ENCODE measurements around the gene RGS5.

RGS5 gene

DNA sequence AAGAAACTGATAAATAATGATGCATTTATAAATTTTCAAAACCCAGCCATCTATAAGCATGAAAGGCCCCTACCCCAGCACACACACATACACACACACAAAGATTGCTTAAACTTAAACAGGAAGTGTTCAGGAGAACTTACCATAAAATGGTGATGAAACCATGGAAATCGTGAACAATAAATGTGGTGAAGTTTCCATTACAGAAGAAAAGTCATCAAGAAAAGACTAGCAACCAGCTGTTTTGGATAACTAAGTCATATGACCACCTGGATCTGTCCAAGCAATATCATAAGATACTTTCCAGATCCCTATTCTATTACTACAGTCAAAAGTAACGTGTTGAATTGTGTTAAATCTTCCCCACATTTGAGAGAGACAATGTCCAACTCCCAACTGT, 24.1 kb downstream of the RGS5 start:
- no peak for DNase-seq

DNA sequence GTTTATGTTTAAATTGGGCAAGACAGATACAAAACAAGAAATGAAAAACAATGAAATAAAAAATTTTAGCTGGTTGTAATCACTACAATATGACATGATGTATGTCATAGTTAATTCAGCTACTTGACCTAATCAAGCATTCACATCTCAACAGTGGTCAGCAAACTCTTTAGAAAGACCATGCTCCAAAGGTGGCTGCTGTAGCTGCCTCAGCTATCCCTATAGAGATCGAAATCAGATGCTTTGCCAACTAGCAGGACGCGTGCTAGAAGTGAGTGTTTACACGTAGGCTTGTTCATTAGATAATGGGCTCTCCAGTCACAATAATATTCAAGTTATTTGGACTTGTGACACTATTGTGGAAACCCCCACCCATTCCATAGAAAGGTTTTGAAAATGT, 25.9 kb downstream of the RGS5 start:
- DNase-seq, result no peak

DNA sequence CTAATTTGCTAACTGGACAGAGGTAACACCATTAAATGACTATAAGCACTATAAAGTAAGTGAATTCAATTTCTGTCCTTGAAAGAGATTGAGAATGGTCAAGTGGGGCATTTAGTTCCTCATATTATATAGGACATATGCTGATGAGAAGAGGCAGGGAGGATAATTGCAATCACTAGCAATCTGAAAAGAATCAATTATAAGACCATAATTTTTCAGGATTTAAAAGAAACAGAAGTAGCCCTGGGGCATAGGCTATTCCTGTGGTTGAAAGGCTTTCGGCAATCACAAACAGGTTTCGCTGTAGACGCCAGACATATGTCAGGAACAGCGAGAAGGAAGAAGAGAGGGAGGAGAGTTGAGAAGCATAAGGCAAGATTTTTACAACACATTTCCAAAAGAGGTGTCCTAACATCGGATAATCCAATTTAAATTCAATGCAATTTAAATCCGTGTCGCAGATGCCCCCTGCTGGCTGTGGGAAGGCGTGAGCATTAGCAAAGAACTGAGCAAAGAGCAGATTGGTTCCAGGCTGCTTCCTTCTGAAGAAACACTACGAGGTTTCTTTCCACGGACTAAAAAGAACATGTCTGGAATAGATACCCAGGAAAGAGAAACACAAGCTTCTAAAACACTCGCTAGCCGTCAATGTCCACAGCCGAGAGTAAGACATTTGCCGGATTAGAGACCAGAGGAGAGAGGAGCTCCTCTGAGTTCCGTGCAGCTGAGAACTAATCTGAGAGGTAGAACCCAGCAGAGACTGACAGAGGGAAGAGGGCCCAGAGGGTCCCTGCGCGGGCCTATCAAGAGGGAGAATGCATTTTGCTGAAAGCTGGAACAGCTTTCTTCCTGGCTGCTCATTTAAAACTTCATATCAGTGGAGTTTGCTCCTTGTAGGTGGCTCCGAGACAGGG, 27.9 kb downstream of the RGS5 start:
- peak in 1 of 2 donors; percentile 22 for DNase-seq

DNA sequence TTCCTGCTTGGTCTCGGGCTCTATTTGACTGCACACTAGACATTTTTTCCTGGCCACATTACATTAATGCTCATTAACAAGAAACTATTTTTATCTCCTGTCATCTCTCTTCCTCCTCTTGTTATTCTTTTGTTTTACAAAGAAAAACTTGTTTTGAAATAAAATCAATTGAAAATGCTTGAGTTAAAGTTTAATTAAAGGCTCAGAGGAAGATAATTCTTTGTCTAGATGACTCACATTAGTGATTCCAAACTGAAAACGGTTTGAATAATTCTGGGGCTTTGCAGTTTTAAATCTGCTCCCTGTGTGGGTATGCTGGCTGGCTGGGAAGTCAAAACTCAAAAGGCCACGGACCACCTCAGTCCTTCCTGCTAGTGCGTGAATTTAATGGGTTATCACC, 29.6 kb downstream of the RGS5 start:
- no peak for DNase-seq

DNA sequence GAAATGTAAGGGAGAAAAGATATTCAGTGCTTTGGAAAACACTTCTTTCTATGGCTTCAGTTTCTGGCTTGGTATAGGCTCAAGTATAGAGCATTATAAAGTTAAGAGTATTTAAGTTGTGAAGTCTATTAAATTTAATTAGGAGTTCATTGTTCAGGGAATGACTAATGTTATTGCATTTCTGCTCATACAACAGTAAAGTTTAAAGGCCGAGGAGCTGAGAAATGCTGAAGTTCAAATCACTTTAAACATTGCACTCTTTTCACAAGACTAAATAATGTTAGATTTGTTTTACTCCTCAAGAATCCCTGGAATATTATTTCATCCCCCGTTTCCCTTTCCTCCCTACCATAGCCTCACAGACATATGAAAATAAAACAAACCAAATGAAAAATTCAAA, 30.1 kb downstream of the RGS5 start:
- no peak for DNase-seq

DNA sequence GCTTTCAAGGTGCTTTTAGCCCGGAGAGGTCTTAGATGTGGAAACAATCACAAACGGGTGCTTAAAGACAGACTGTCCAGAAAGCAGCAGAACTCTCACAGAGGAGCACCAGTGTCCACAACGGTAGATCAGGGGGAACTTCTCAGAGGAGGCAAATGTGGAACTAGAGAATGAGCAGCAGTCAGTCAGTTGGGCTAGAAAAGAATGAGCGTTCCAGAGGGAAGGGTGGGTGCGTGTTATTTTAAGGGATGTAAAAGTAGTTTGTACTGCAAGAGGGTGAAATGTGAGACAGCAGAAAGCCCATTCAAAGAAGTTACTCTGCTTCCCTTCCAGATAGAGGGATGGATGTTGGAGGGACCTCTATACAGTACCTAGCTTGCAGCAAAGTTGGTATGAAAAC, 30.9 kb downstream of the RGS5 start:
- DNase-seq, result no peak

DNA sequence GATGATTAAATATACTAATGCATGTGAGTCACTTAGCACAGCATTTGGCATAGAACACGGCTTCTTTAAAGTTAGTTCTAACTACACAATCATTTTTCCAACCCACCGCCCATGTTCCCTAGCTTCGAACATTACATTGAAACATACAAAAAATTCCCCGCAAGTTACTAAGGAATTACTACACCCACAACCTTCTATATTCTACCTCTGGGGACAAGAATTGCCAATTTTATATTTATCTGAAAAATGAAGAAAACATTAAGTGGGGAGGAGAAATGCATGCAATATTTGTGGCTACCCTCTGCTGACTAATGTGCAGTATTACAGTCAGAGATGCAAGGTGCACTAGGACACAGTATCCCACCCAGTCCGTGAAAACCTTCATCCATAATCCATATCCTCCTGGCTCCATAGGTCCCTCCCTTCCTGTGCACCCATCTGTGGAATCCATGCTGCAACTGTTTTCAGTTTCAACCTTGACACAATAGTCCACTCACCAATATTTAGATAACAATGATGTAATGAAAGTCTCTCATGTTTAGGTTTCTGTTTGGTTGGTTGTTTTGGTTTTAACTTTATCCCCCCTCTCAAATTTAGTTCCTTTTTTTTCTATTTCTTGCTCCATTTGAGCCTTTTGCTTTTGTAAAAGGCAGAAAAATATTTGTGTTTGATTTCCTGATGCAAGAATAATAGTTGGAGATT, 31.6 kb downstream of the RGS5 start:
- DNase-seq, result no peak

DNA sequence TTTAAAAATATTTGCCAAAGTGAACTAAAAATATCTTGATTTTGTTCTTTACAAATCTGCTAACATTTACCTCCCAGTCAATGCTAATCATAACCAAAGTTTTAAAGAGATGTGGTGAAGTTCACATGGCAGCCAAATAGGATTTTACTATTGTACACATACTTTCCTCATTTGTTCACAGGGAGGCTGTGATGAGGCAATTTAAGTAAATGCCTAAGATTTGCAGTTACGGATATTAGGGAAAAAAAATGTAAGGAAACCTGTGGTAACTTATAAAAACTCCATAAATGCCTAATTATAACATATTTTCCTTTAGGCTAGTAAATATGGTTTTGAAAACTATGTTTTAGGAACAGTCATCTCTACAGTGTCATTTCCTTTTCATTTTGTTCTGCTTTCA, 32.4 kb downstream of the RGS5 start:
- DNase-seq, result no peak

DNA sequence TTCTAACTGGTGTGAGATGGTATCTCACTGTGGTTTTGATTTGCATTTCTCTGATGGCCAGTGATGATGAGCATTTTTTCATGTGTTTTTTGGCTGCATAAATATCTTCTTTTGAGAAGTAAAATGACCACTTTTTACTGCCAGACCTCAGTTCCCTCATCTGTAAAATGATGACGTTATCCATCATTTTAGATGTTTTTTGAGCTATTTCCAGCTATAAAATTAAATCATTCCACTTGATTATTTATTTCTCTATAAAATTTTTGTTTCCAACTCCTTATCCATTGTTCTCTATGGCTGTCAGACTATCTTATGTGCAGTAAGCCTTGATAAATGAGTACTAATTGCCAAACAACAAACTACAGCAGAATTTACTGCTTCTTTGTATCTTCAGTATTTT, 33.2 kb downstream of the RGS5 start:
- no peak for DNase-seq

DNA sequence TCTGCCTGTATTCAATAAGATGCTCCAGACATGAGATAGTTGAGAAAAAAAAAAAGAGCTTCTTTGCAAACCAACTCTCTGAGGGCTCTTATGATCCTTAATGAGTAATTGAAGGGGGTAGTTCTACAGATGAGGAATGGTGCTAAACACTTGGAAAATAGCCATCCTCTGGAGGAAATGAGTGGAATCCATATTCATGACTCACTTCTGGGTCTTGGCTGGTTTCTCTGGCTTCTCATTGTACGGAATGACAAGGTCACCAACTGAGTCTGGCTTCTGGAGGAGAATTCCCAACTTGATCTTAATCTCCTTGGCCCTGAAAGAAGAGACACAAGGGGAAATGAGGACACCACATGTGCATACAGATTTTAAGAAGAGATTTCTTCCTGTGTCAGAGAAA, 34.7 kb downstream of the RGS5 start:
- no peak for DNase-seq

DNA sequence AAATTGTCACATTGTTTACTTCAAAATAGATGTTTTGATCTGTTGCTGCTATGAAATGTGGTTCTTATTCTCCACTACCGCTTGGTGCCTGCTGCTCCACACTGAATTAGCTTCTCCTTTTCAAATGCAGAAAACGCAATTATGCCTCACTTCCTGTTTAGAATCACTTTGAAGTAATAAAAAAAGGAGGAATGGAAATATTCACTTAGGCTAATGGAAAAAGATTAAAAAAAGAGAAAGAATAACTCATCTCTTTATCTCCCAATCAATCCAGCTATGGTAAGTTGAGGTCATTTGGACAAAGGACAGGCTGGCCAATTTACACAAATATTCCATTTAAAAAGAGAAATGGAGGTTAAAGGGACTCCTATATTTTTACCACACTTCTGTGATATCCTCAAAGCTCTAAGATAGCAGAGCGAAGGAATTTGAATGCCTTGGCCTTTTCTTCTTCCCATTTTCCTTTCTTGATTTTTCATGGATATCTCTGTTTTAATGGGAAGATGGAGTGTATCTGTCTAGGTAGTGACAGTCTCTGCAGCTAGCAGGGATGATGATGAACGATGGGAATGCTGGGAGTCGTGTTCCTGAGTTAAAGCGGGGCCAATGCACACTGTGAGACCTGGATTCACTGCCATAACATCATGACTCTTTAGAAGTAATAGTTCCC, 35.7 kb downstream of the RGS5 start:
- DNase-seq, result no peak

DNA sequence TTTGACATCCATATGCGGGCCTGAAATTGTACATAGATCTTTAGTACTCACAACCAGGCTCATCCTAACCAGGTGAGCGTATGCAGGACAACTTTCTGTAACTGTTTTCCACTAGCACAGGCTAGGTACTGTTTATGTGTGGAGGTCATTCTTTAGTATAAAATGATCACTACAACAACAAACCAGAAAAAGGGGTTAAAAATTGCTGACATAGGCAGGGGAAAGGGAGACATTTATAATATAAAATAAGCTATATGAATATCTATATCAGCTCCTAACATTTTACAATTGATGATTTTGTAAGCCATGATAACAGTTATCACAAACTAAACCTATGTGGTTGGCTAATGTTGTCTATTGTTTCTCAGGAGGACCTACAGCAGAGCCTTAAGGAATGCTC, 37.6 kb downstream of the RGS5 start:
- DNase-seq, result no peak

DNA sequence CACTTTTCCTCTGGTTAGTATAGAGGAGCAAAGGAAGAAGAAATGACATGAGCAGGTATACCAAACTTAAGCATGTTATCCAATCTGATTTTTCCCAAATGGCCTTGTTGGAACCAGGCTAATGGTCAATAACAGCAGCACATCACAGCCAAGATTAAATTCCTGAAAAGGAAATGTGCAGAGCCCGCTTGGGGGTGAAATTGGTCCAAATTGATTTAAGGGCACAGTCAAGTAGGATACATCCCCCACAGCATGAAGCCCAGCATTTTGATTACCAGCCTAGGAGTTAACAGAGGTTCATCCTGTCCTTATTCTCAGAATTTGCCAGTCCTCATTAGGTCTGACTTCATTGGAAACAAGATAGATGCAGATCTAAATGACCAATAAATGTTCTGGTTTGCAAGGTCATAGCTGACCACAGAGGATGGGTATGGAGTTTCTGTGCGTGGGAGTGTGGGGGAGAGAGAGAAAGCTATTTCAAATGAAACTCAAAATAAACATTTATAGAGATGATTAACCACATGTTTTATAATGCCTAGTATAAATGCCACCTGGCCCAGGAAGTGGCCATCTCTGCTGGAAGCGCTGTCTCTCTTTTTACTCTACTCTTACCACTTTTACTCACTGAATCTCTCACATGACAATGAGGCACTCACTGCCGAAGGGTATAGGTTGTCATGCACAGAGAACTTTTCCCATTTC, 38.7 kb downstream of the RGS5 start:
- DNase-seq, result no peak

DNA sequence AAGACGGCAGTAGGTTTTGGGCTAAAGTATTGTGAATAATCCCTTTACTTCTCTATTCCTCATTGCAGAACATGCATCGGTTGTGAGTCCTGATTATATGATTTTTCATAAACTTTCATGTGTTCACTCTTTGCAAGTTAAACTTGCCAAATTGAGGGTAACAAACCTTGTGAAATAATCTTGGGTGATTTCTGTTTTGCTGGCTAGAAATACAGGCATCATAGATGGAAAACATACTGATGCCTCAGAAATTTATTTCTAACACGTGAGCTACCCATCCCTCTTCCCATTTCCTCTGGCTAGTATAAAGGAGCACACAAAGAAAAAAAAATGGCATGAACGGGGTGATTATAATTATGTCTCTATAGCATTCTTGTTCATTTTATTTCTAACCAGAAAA, 39.6 kb downstream of the RGS5 start:
- no peak for DNase-seq

DNA sequence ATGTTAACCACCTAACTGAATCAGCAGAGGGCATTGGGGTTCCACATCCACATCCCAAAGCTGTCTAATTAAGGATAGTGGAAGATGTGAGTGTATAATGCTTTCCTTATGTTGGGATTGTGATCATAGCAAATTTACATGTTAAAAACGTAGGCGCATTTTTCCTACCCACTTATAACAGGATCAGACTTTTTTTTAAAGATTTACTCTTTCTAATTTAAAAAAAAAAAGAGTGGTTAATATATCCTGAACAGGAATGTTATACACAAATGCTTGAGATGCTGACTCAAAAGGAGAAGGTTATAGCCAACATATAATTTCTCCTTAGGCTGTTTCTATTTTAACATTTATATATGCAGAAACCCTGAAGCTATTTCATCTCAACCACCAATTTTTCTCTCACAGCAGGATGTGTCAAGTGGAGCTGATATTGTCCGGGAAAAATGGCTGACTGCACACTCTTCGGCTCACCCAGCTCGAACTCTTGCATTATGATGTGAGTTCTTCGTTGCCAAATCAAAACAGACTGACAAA, 40.3 kb downstream of the RGS5 start:
- no peak for DNase-seq

DNA sequence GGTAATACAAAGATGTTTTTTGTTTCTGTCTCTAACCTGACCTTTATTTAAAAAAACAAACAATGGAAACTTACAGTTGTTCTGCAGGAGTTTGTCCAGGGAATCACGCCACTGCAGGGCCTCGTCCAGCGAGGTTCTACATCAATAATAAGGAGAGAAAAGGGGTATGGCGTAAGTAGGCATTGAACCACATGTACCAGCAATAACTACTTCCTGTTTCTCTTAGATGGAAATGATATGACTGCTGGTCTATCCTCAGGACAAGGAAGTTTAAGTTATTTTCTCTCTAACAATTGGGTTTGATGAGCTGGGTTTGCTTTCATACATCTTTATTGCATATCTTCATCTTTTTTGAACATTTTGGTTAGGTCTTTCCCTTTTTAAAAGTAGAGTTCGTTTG, 40.9 kb downstream of the RGS5 start:
- DNase-seq, result no peak

DNA sequence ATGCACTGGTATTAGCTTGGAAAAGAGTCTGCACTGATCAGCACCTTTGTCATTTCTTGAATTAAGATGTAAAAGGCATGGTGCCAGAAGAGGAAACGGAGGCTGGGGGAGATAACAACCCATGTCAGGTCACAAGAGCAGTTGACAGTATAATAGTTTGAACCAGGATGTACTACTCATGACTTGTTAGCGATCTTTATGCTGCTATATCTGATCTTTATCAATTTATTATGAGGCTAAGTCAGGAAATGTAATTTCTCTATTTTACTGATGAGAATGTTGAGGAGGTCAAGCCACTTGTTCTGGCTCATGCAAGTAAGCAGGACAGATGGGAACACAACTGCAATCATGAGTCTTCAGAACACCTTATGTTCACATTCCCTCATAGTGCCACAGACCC, 41.4 kb downstream of the RGS5 start:
- DNase-seq, result no peak

DNA sequence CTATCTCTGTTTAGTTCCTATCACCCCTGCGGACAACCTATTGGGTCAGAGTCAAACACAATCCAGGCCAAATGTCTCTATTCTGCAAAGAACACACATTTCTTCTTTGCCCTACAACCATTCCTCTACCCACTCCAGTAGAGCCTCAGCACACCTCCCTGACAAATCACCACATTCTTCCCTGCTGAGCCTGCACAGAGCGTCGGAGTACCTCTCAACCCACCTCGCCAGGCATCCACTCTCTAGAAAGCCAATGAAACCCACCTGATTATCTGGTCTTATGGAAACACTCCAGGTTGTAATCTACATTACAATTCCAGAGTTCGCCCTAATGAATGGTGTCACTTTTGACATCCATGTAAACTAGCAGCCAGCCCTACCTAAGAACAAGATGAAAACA, 47.1 kb downstream of the RGS5 start:
- no peak for DNase-seq

DNA sequence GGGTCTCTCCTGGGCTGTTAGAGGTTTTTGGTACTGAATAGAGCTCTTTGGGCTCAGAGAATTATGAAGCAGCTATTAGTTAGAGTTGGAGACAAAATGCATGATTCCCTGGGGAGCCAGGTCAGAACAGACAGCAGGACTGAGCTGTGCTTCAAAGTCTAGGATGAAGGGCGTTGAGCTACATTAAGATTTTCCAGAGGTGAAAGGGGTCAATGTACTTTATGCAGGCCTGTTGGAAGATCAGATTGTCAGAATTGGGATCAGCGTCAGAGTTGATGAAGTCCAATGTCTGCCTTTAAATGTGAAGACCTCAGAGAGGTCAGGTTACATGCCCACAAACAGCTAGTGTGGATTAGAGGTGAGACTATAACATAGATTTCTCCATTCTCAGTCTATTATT, 53.8 kb downstream of the RGS5 start:
- no peak for DNase-seq

DNA sequence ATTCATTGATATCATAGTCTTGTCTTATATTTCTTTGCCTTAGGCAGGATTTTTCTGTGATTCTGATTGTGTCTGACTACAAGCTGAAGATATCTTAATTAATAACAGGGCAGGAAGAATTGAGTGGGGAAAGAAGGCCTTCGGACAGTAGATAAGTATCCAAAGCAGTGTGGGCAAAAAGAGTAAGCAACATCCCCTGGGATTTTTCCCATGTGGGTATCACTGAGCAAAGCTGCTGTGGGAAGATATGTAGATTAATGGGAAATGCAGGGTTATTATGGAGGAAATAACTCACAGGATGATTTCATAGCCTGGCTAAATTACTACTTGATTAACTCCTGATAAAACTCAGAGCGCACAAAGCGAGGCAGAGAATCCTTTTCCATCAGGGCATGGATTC, 55.7 kb downstream of the RGS5 start:
- no peak for DNase-seq

DNA sequence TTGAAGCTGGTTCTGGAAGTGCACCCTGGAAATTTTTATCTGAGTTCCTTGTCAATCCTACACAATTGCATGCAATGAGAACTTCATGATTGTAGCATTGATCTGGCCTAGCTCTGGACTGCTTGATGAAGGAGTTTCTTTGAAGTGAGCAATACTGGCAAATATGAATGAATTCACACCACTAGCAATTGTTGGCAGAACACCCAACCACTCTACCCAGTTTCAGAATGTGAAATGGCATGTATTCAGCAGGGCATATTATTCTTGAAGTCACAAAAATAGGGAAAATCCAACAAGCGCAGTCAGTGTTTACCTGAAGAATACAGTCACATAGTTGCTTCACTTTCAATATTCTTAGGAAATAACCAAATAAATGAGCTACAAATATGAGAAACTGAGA, 57.3 kb downstream of the RGS5 start:
- DNase-seq, result no peak

DNA sequence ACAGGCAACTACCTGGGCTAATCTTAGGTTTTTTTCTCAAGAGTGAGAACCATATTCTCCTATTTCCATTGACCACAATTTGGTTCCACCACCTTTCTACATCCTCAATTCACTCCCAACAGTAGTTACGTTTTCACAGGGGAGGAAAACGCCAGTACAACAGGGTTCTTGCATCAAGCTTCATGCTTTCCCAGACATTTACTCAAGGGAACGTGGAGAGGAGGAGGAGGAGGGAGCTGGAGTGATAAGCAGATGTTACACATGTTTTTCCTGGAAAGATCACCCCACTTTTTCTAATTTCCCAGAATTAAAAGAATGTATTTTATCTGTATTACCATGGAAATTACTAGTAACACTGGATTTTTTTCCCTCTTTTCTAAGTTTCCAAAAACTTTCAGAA, 58.3 kb downstream of the RGS5 start:
- no peak for DNase-seq

DNA sequence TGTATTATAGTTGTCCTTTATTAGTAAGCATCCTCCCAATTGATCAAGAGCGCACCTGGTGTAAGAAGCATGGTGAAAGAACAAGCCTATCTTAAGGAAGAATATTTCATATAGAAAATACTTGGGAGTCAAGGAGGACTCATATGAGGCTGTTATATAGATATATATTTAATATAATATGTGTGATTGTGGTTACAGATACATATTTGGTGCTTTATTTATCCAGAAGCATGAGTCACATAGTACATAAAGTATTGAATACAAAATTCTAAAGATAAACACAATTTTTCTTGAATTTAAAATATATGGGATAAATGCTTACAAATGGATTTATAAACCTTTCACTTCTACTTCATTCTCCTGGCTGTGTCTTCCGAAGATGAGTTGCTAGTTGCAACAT, 60.6 kb downstream of the RGS5 start:
- DNase-seq, result no peak

Measured in CD4-positive, alpha-beta T cell treated with Interleukin-1 beta for 1 hour (primary cell).